SK-N-MC (cell line): ENCODE measurements around the gene KIN.

ENCODE experiments used
- EZH2 ChIP-seq: fragments of 200-600 bp; sonication (generic); IDR thresholded peaks from one replicate; pipeline ENCODE4 v1.6.1; 2017; ENCODE audit warnings: antibody characterized with exemption
- FOXP2 ChIP-seq: optimal IDR thresholded peaks from 2 replicates; pipeline ENCODE3; 2011; ENCODE audit warnings: mild to moderate bottlenecking, moderate library complexity; ENCODE audit not compliant: insufficient read depth; ENCODE audit errors: extremely low read length, control extremely low read depth
- POLR2AphosphoS5 ChIP-seq: IDR thresholded peaks from 2 replicates; pipeline ENCODE4 v1.6.1; 2012; ENCODE audit warnings: mild to moderate bottlenecking, low read depth, low read length, borderline replicate concordance

DNA sequence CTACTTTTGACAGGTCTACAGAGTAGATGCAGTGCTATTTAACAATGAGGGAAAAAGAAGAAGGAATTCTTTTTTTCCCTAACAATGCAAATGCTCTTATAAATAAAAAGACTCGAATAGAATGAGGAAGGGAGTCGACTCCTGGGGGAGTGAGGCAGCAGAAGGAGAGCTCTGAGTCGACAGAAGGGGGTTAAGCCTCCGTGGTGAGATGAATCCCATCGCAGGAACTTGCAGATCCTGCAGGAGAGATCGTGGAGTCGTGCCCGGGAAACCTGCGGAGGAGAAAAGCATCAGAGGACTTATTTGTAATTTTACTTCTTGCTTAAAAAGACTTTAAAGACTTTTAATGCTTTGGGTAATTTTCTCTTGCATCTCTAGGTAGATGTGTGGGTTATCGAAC lies 67.3 kb downstream of the KIN start:
- TF ChIP-seq EZH2 (no peak), POLR2AphosphoS5 (no peak), FOXP2 (no peak)
